Skeletal muscle tissue (tissue), 2 donors: Measurements from ENCODE around the gene RNF13. TPM values are rescaled to one million over a fixed set of nuclear protein-coding genes. Genes with fewer than 3 reads are reported as not detected.

ENCODE experiments used
- small RNA-seq: library from RNA; depleted of rRNA; stranded (forward); fragments of <200 nt; gene quantifications from one replicate; pipeline ENCODE3, GENCODE V24; 2014
- total RNA-seq: library from RNA; depleted of rRNA; stranded (reverse); fragments of >200 nt; gene quantifications from one replicate; pipeline ENCODE4 v1.2.3, GENCODE V29; 2014

The RNF13 gene
- total RNA-seq, 1 donor from 2014 or later = 98.6 TPM

Small RNA genes lying within 50 kb of the gene (small RNA-seq; reads per million reads assigned to genes)
- not detected for gene RNU6-507P
- not detected for gene RNU6-720P

Other genes starting within 250 kb of the RNF13 start
- gene WWTR1, start 155.2 kb upstream of the RNF13 start, total RNA-seq = 34.4 TPM
- gene COMMD2, start 60.7 kb upstream of the RNF13 start, total RNA-seq = 22.4 TPM
- gene ANKUB1, start 20.7 kb upstream of the RNF13 start, total RNA-seq = not detected
- 142 TPM for gene PFN2, start 157.7 kb downstream of the RNF13 start, total RNA-seq